ENCODE results near the gene FAM240A. TPM values are rescaled to one million over a fixed set of nuclear protein-coding genes. Genes with fewer than 3 reads are reported as not detected.

FAM240A gene
- total and polyA plus RNA-seq, 4 donors, result not detected

GRCh38 chr3:46639221-46639620, 26.9 kb downstream of the FAM240A start:
- Histone ChIP-seq H3K36me3 (ENCODE audit: control insufficient read depth in 4 of 4, insufficient read depth in 4 of 4, low read length in 4 of 4) (no peaks in the 10 kb centered on the region), H3K27me3 (ENCODE audit: control insufficient read depth in 3 of 3, insufficient read depth in 3 of 3, low read length in 2 of 3) (no peaks in the 10 kb centered on the region), H3K4me3 (no peak overlapping the region), H3K9me3 (ENCODE audit: control insufficient read depth in 4 of 4, insufficient read depth in 3 of 4, low read length in 3 of 4) (peaks cover 0 to 2% (median 0%) of the 10 kb centered on the region in 4 donors), H3K9ac (ENCODE audit: insufficient read depth in 1 of 2, low read length in 2 of 2) (no peak overlapping the region), H3K4me1 (ENCODE audit: control insufficient read depth in 5 of 5, insufficient read depth in 5 of 5, low read length in 5 of 5) (peaks cover 0 to 2% (median 0%) of the 10 kb centered on the region in 5 donors), H3K27ac (ENCODE audit: low read depth in 1 of 2, low read length in 1 of 2) (no peak overlapping the region)
- ATAC-seq (ENCODE audit: insufficient read depth, low FRiP score) (no peak), DNase-seq (no peak)
- TF ChIP-seq, protein P1, sequence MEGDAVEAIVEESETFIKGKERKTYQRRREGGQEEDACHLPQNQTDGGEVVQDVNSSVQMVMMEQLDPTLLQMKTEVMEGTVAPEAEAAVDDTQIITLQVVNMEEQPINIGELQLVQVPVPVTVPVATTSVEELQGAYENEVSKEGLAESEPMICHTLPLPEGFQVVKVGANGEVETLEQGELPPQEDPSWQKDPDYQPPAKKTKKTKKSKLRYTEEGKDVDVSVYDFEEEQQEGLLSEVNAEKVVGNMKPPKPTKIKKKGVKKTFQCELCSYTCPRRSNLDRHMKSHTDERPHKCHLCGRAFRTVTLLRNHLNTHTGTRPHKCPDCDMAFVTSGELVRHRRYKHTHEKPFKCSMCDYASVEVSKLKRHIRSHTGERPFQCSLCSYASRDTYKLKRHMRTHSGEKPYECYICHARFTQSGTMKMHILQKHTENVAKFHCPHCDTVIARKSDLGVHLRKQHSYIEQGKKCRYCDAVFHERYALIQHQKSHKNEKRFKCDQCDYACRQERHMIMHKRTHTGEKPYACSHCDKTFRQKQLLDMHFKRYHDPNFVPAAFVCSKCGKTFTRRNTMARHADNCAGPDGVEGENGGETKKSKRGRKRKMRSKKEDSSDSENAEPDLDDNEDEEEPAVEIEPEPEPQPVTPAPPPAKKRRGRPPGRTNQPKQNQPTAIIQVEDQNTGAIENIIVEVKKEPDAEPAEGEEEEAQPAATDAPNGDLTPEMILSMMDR (IDR thresholded peaks at IDR 0.05; ENCODE audit: control extremely low read depth, extremely low read depth), result no peak

DNA sequence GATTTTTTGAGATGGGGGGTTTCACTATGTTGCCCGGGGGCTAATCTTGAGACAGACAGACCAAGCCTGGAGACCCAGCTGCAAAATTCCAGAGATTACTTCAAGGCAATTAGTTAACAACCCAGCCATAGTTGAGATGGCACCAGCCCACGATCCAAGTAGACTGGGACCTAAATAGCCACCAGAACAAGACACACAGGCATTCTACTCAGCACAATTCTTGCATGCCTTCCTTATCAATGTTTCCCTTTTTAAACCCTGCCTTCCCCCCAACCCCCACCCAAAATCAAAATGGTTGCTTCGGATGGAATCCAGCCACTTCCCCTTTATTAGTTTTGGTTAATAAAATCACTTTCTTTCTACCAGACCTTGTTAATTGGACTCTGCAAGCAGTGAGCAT, 28.6 kb downstream of the FAM240A start:
- H3K27me3 ChIP-seq (ENCODE audit: control insufficient read depth in 3 of 3, insufficient read depth in 3 of 3, low read length in 2 of 3), result no peaks in the 10 kb centered on the region
- H3K4me3 ChIP-seq, result no peak overlapping the region
- ATAC-seq (ENCODE audit: insufficient read depth, low FRiP score) (no peak), DNase-seq (no peak)
- TF ChIP-seq, protein P1 (IDR thresholded peaks at IDR 0.05; ENCODE audit: control extremely low read depth, extremely low read depth), result no peak
- H3K9ac ChIP-seq (ENCODE audit: insufficient read depth in 1 of 2, low read length in 2 of 2), result no peak overlapping the region
- H3K27ac ChIP-seq (ENCODE audit: low read depth in 1 of 2, low read length in 1 of 2), result no peak overlapping the region
- no peaks in the 10 kb centered on the region for H3K4me1 ChIP-seq (ENCODE audit: control insufficient read depth in 5 of 5, insufficient read depth in 5 of 5, low read length in 5 of 5)
- WGBS, 2 donors, result 74 to 77% methylated on average over 3 of the region's 3 CpGs
- H3K36me3 ChIP-seq (ENCODE audit: control insufficient read depth in 4 of 4, insufficient read depth in 4 of 4, low read length in 4 of 4), result no peaks in the 10 kb centered on the region
- peaks cover 0 to 2% (median 0%) of the 10 kb centered on the region in 4 donors for H3K9me3 ChIP-seq (ENCODE audit: control insufficient read depth in 4 of 4, insufficient read depth in 3 of 4, low read length in 3 of 4)

DNA sequence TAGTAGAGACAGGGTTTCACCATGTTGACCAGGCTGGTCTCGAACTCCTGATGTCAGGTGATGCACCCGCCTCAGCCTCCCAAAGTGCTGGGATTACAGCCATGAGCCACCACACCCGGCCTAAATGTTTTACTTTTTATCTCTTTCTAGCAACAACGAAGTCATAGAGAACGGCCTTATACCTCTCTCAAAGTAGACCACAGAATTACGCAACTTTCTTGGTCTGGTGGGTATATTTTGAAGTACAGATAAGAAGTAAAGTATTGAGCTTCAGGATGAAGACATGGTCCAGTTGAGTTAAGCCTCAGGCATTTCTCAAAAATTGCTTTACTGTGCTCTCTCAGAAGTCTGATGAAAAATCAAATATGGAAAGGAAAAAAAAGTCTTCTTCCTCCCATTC, 30.6 kb downstream of the FAM240A start:
- WGBS, 2 donors, result 51 to 70% methylated on average over 6 of the region's 6 CpGs
- ATAC-seq (ENCODE audit: insufficient read depth, low FRiP score), result no peak
- Histone ChIP-seq H3K27ac (ENCODE audit: low read depth in 1 of 2, low read length in 1 of 2) (no peak overlapping the region), H3K4me3 (no peak overlapping the region), H3K4me1 (ENCODE audit: control insufficient read depth in 5 of 5, insufficient read depth in 5 of 5, low read length in 5 of 5) (no peaks in the 10 kb centered on the region), H3K36me3 (ENCODE audit: control insufficient read depth in 4 of 4, insufficient read depth in 4 of 4, low read length in 4 of 4) (no peaks in the 10 kb centered on the region), H3K9ac (ENCODE audit: insufficient read depth in 1 of 2, low read length in 2 of 2) (no peak overlapping the region), H3K9me3 (ENCODE audit: control insufficient read depth in 4 of 4, insufficient read depth in 3 of 4, low read length in 3 of 4) (peaks cover 0 to 2% (median 0%) of the 10 kb centered on the region in 4 donors), H3K27me3 (ENCODE audit: control insufficient read depth in 3 of 3, insufficient read depth in 3 of 3, low read length in 2 of 3) (no peaks in the 10 kb centered on the region)
- TF ChIP-seq, protein P1 (IDR thresholded peaks at IDR 0.05; ENCODE audit: control extremely low read depth, extremely low read depth), result no peak
- no peak for DNase-seq

- H3K27me3 ChIP-seq (ENCODE audit: control insufficient read depth in 3 of 3, insufficient read depth in 3 of 3, low read length in 2 of 3), result no peaks in the 10 kb centered on the region
- no peak overlapping the region for H3K27ac ChIP-seq (ENCODE audit: low read depth in 1 of 2, low read length in 1 of 2)
- no peak for DNase-seq
- H3K4me3 ChIP-seq, result no peak overlapping the region
- 40 to 66% methylated on average over 1 of the region's 1 CpG for WGBS, 2 donors
- ATAC-seq (ENCODE audit: insufficient read depth, low FRiP score), result no peak
- TF ChIP-seq, protein P1 (IDR thresholded peaks at IDR 0.05; ENCODE audit: control extremely low read depth, extremely low read depth), result no peak
- no peaks in the 10 kb centered on the region for H3K4me1 ChIP-seq (ENCODE audit: control insufficient read depth in 5 of 5, insufficient read depth in 5 of 5, low read length in 5 of 5)
- no peak overlapping the region for H3K9ac ChIP-seq (ENCODE audit: insufficient read depth in 1 of 2, low read length in 2 of 2)
- peaks cover 0 to 2% (median 0%) of the 10 kb centered on the region in 4 donors for H3K9me3 ChIP-seq (ENCODE audit: control insufficient read depth in 4 of 4, insufficient read depth in 3 of 4, low read length in 3 of 4)
- H3K36me3 ChIP-seq (ENCODE audit: control insufficient read depth in 4 of 4, insufficient read depth in 4 of 4, low read length in 4 of 4), result no peaks in the 10 kb centered on the region
These were observed 31.4 kb downstream of the FAM240A start for GRCh38 chr3:46643701-46644100.

Measured in lung (tissue), 12 donors.